22Rv1 (cell line): ENCODE results near the gene CCDC30.
A peak's percentile ranks its signal among the peaks of the same experiment; 100 is the strongest.
"Not testable (repeated sequence)": the region's sequence is repeated elsewhere in the genome, so short reads cannot be mapped to it uniquely, and the experiment has no call there.

ENCODE experiments used
- H3K27ac ChIP-seq: fragments of 450-650 bp; 2 replicates; pipeline ENCODE4 v1.5.1; 2017
- ZFX ChIP-seq: fragments of 450-650 bp; IDR thresholded peaks from 2 replicates; pipeline ENCODE4 v1.6.1; 2017; ENCODE audit warnings: antibody characterized with exemption, borderline replicate concordance
- TF ChIP-seq, protein P1 (sequence below): fragments of 450-650 bp; IDR thresholded peaks from 2 replicates; pipeline ENCODE4 v1.5.1; 2017; ENCODE audit warnings: mild to moderate bottlenecking

The CCDC30 gene

DNA sequence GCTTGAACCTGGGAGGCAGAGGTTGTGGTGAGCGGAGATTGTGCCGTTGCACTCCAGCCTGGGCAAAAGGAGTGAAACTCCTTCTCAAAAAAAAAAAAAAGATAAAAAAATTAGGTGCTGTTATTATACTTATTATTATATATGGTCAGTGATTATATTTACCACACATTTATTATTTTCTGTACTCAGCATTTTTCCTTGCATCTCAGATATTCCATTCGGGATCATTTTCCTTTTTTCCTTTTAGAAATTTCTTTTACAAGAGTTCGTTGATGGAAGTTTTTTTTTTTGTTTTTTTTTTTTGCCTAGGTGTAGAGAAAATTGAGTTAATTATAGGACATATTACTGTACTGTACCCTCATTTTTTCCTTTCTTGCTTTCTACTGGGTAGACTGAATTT is 13.5 kb downstream of the CCDC30 start:
- no peak overlapping the region for H3K27ac ChIP-seq
- no peak for TF ChIP-seq ZFX
- TF ChIP-seq, protein P1, sequence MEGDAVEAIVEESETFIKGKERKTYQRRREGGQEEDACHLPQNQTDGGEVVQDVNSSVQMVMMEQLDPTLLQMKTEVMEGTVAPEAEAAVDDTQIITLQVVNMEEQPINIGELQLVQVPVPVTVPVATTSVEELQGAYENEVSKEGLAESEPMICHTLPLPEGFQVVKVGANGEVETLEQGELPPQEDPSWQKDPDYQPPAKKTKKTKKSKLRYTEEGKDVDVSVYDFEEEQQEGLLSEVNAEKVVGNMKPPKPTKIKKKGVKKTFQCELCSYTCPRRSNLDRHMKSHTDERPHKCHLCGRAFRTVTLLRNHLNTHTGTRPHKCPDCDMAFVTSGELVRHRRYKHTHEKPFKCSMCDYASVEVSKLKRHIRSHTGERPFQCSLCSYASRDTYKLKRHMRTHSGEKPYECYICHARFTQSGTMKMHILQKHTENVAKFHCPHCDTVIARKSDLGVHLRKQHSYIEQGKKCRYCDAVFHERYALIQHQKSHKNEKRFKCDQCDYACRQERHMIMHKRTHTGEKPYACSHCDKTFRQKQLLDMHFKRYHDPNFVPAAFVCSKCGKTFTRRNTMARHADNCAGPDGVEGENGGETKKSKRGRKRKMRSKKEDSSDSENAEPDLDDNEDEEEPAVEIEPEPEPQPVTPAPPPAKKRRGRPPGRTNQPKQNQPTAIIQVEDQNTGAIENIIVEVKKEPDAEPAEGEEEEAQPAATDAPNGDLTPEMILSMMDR: no peak

DNA sequence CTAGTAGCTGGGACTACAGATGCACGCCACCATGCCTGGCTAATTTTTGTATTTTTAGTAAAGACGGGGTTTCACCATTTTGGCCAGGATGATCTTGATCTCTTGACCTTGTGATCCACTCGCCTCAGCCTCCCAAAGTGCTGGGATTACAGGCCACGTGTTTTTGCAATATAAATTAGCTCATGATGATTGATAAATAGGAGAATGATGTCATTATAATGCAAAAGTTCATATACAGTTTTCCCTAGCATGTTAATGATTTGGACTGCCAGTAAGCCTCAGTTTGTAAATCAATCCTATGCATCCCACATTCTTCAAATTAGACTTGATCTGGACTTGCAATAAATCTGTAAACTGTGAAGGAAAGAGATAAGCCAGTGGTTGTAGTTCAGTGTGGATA is 14.3 kb downstream of the CCDC30 start:
- not testable (repeated sequence) for H3K27ac ChIP-seq

DNA sequence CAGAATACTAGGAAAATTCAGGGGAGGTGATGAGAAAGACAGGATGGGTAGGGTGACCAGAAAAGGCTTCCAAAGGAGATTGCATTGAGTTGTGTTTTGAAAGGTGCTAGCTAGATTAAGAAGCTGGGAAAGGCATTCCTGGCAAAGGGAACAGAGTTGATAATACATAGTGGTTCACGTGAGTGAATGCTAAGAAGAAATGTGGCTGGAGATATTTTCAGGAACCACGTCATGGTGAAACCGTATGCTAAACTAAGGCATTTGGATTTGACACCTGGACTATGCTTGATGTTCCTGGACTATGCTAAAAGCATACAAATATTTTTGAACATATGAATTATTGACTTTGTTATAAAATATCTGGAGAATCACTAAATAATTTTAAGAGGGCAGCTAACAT is 14.7 kb downstream of the CCDC30 start:
- no peak overlapping the region for H3K27ac ChIP-seq
- no peak for TF ChIP-seq ZFX
- TF ChIP-seq, protein P1: no peak

GRCh38 chr1:42479621-42480020 is 16.5 kb downstream of the CCDC30 start:
- H3K27ac ChIP-seq: no peak overlapping the region
- TF ChIP-seq ZFX: no peak
- TF ChIP-seq, protein P1: 0 out of 2 replicates have a peak, but pooled peaks have one; percentile 9

DNA sequence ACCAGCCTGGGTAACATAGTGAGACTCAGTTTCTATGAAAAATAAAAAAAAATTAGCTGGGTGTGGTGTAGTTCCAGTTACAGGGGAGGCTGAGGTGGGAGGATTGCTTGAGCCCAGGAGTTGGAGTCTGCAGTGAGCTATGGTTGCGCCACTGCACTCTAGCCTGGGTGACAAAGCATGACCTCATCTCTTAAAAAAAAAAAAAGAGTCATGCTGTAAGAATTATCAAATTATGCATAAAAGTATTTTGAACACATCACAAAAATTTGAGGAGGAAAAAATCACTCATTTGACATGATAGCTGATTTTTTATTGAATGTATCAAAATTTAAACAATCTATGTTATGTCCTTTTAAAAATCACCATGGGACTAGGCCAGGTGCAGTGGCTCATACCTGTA is 17.8 kb downstream of the CCDC30 start:
- TF ChIP-seq, protein P1: no peak
- no peak for TF ChIP-seq ZFX
- no peak overlapping the region for H3K27ac ChIP-seq

DNA sequence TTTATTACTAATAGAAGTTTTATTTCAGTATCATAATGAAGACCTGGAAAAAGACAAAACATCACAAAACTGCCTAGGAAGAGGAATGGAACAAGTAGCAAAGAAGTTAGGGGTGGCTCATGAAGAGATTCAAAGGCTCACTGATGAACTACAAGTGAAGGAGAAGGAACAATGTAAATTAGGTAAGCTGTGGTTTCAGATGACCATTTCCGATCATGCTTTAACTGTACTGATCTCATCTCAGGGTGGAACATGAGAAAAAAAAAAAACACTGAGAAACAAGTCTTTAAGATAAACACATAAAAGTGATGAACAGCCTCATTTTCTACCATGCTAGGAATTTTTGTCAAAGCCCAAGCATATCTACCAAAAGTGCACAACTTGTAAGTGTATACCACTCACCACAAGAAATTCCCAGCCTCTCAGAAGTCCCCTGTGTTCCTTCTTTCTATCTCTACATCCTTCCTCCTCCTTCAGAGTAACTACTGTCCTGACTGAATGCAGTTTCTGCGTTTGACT is 19.6 kb downstream of the CCDC30 start:
- H3K27ac ChIP-seq: no peak overlapping the region
- TF ChIP-seq, protein P1: no peak
- TF ChIP-seq ZFX: no peak

GRCh38 chr1:42484382-42484781 is 21.3 kb downstream of the CCDC30 start:
- no peak overlapping the region for H3K27ac ChIP-seq
- TF ChIP-seq, protein P1: no peak
- TF ChIP-seq ZFX: no peak

DNA sequence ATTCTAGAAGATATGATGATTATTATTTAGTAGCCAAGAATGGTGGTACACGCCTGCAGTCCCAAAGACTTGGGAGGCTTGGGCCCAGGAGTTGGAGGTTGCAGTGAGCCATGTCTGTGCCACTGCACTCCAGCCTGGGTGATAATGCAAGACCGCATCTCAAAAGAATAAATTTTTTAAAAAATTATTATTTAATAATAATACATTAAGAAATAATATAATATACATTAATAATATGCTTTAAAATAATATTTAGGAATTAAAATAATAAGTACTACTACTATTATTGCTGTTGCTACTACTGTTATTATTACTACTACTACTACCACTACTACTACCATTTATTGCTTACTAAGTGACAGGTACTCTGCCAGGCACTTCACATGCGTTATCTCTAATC is 27.2 kb downstream of the CCDC30 start:
- TF ChIP-seq, protein P1: no peak
- no peak for TF ChIP-seq ZFX
- H3K27ac ChIP-seq: no peak overlapping the region

DNA sequence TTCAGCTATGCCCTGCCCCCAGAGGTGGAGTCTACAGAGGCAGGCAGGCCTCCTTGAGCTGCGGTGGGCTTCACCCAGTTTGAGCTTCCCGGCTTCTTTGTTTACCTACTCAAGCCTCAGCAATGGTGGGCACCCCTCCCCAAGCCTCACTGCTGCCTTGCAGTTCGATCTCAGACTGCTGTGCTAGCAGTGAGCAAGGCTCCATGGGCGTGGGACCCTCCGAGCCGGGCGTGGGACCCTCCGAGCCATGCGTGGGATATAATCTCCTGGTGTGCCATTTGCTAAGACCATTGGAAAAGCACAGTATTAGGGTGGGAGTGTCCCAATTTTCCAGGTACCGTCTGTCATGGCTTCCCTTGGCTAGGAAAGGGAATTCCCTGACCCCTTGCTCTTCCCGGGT is 38.9 kb downstream of the CCDC30 start:
- not testable (repeated sequence) for H3K27ac ChIP-seq
